ENCODE results near the gene CSF2.
"Not testable (repeated sequence)": the region's sequence is repeated elsewhere in the genome, so short reads cannot be mapped to it uniquely, and the experiment has no call there.

CSF2 gene

GRCh38 chr5:132093271-132093670 is 19.7 kb downstream of the CSF2 start:
- no peak for DNase-seq

- no peak for DNase-seq
Observed at GRCh38 chr5:132094393-132095076, 20.9 kb downstream of the CSF2 start.

GRCh38 chr5:132095077-132095410 is 21.5 kb downstream of the CSF2 start:
- DNase-seq = no peak

GRCh38 chr5:132095424-132095972 is 21.9 kb downstream of the CSF2 start:
- DNase-seq = no peak

GRCh38 chr5:132096904-132097303 is 23.3 kb downstream of the CSF2 start:
- DNase-seq = no peak

- DNase-seq = no peak
Observed at GRCh38 chr5:132098151-132098594, 24.6 kb downstream of the CSF2 start.

- DNase-seq = no peak
Observed at GRCh38 chr5:132098621-132099020, 25.0 kb downstream of the CSF2 start.

GRCh38 chr5:132099076-132099748 is 25.6 kb downstream of the CSF2 start:
- DNase-seq = no peak

- no peak for DNase-seq
Observed at GRCh38 chr5:132099905-132100304, 26.3 kb downstream of the CSF2 start.

- no peak for DNase-seq
Observed at GRCh38 chr5:132100672-132101261, 27.2 kb downstream of the CSF2 start.

- DNase-seq = no peak
Observed at GRCh38 chr5:132101385-132101880, 27.8 kb downstream of the CSF2 start.

- no peak for DNase-seq
Observed at GRCh38 chr5:132102101-132102701, 28.6 kb downstream of the CSF2 start.

- no peak for DNase-seq
Observed at GRCh38 chr5:132102944-132103331, 29.3 kb downstream of the CSF2 start.

- DNase-seq = peak; percentile 59
Observed at GRCh38 chr5:132103332-132103951, 29.9 kb downstream of the CSF2 start.

GRCh38 chr5:132103969-132104391 is 30.4 kb downstream of the CSF2 start:
- no peak for DNase-seq

- no peak for DNase-seq
Observed at GRCh38 chr5:132104556-132104955, 31.0 kb downstream of the CSF2 start.

GRCh38 chr5:132105688-132106087 is 32.1 kb downstream of the CSF2 start:
- no peak for DNase-seq

GRCh38 chr5:132108495-132108894 is 34.9 kb downstream of the CSF2 start:
- not testable (repeated sequence) for DNase-seq

- DNase-seq = not testable (repeated sequence)
Observed at GRCh38 chr5:132108957-132109356, 35.4 kb downstream of the CSF2 start.

GRCh38 chr5:132109494-132110053 is 36.0 kb downstream of the CSF2 start:
- no peak for DNase-seq

GRCh38 chr5:132110195-132110594 is 36.6 kb downstream of the CSF2 start:
- DNase-seq = no peak

- DNase-seq = no peak
Observed at GRCh38 chr5:132110930-132111329, 37.3 kb downstream of the CSF2 start.

- DNase-seq = no peak
Observed at GRCh38 chr5:132112111-132112510, 38.5 kb downstream of the CSF2 start.

All from activated T-cell treated with anti-CD3 and anti-CD28 coated beads for 4 hours (primary cell).